Keratinocyte (primary cell): ENCODE results near the gene SPATS2. TPM values are rescaled to one million over a fixed set of nuclear protein-coding genes. Genes with fewer than 3 reads are reported as not detected.
A peak's percentile ranks its signal among the peaks of the same experiment; 100 is the strongest.

Experiments used
- DNase-seq: peaks from one replicate; pipeline ENCODE4 v3.0.0-alpha.2; 2011; ENCODE audit warnings: low read depth, missing footprints, low spot score
- FAIRE-seq: peaks from 2 replicates; lab custom pipeline; 2011; peaks lifted over from hg19 to GRCh38; lab: Jason Lieb, UNC
- H2AFZ ChIP-seq: 2 replicates; pipeline ENCODE4 v1.6.0; 2012; ENCODE audit warnings: low read length, control low read depth, inconsistent platforms; ENCODE audit not compliant: control insufficient read depth
- H3K27ac ChIP-seq: 2 replicates; pipeline ENCODE4 v1.5.1; 2011; ENCODE audit warnings: low read length; ENCODE audit not compliant: control insufficient read depth, insufficient read depth
- H3K27me3 ChIP-seq: 3 replicates; pipeline ENCODE4 v1.6.0; 2011; ENCODE audit warnings: low read length; ENCODE audit not compliant: control insufficient read depth, insufficient read depth; ENCODE audit errors: extremely low read depth
- H3K36me3 ChIP-seq, 2 experiments: 2 replicates in 1 of 2; 3 replicates in 1 of 2; pipeline ENCODE4 v1.5.1; 2011; ENCODE audit warnings: low read length in 2 of 2, mild to moderate bottlenecking in 1 of 2; ENCODE audit not compliant: control insufficient read depth in 2 of 2, insufficient read depth in 2 of 2; ENCODE audit errors: extremely low read depth in 1 of 2
- H3K4me1 ChIP-seq: 3 replicates; pipeline ENCODE4 v1.5.1; 2011; ENCODE audit warnings: low read length; ENCODE audit not compliant: control insufficient read depth, insufficient read depth; ENCODE audit errors: extremely low read depth
- H3K4me2 ChIP-seq: 3 replicates; pipeline ENCODE4 v1.6.0; 2011; ENCODE audit warnings: low read depth, low read length; ENCODE audit not compliant: control insufficient read depth, insufficient read depth; ENCODE audit errors: extremely low read depth
- H3K4me3 ChIP-seq, 3 experiments: fragments of 200-600 bp in 1 of 3; sonication (generic) in 1 of 3; 2 replicates in 2 of 3; 3 replicates in 1 of 3; pipeline ENCODE4 v1.5.1; 2011 to 2016; ENCODE audit warnings: low read length in 3 of 3, mild to moderate bottlenecking in 3 of 3, control low read depth in 2 of 3, inconsistent platforms in 1 of 3, low read depth in 1 of 3, mixed read lengths in 1 of 3, mixed run types in 1 of 3, moderate library complexity in 1 of 3; ENCODE audit not compliant: control insufficient read depth in 2 of 3, insufficient read depth in 2 of 3; ENCODE audit errors: extremely low read depth in 1 of 3
- H3K79me2 ChIP-seq: 2 replicates; pipeline ENCODE4 v1.6.0; 2012; ENCODE audit warnings: low read length; ENCODE audit not compliant: control insufficient read depth, insufficient read depth
- H3K9ac ChIP-seq: 3 replicates; pipeline ENCODE4 v1.6.0; 2011; ENCODE audit warnings: low read length; ENCODE audit not compliant: control insufficient read depth, insufficient read depth; ENCODE audit errors: extremely low read depth
- H3K9me1 ChIP-seq: 3 replicates; pipeline ENCODE4 v1.6.0; 2011; ENCODE audit warnings: low read length; ENCODE audit not compliant: control insufficient read depth, insufficient read depth; ENCODE audit errors: extremely low read depth
- H3K9me3 ChIP-seq: 2 replicates; pipeline ENCODE4 v1.5.1; 2012; ENCODE audit warnings: low read depth, low read length; ENCODE audit not compliant: control insufficient read depth
- H4K20me1 ChIP-seq: 3 replicates; pipeline ENCODE4 v1.6.0; 2011; ENCODE audit warnings: low read length; ENCODE audit not compliant: control insufficient read depth, insufficient read depth; ENCODE audit errors: extremely low read depth
- CTCF ChIP-seq, 3 experiments: IDR thresholded peaks in 1 of 3; conservative IDR thresholded peaks in 1 of 3; optimal IDR thresholded peaks in 1 of 3; 2 replicates in 2 of 3; 3 replicates in 1 of 3; pipeline versions ENCODE3 to v1.5.1; 2011; ENCODE audit warnings: low read length in 3 of 3, mild to moderate bottlenecking in 3 of 3, moderate library complexity in 2 of 3, control low read depth in 1 of 3, inconsistent platforms in 1 of 3; ENCODE audit not compliant: insufficient read depth in 2 of 3; ENCODE audit errors: extremely low read depth in 1 of 3
- EZH2 ChIP-seq: IDR thresholded peaks from one replicate; pipeline ENCODE4 v1.6.1; 2012; ENCODE audit warnings: inconsistent platforms, mild to moderate bottlenecking, low read length, moderate library complexity
- dilution Hi-C: fragments of 300-500 bp; cut with MboI; formaldehyde crosslinking; loops from one replicate; pipeline ENCODE4 v1.7.0; 2020; ENCODE audit warnings: low sequenced_read_pairs; ENCODE audit not compliant: extremely low pct_ligation_motif_present
- polyA plus RNA-seq, 5 experiments: library from polyadenylated mRNA; depleted of rRNA in 3 of 5; stranded (reverse) in 3 of 5; stranded (forward) in 1 of 5; unstranded in 1 of 5; fragments of >200 nt; gene quantifications; 1 replicate in 1 of 5; 2 replicates in 3 of 5; 3 replicates in 1 of 5; pipeline versions ENCODE4 v1.2.1 to v1.2.3, GENCODE V29; 2011 to 2012; ENCODE audit warnings: missing spikeins in 2 of 5, low read depth in 1 of 5, low replicate concordance in 1 of 5

Gene SPATS2
- polyA plus RNA-seq, 1 donor (not counting 4 experiments of a cell fraction or from before 2014, with no cell fraction given) = 47.9 TPM

DNA sequence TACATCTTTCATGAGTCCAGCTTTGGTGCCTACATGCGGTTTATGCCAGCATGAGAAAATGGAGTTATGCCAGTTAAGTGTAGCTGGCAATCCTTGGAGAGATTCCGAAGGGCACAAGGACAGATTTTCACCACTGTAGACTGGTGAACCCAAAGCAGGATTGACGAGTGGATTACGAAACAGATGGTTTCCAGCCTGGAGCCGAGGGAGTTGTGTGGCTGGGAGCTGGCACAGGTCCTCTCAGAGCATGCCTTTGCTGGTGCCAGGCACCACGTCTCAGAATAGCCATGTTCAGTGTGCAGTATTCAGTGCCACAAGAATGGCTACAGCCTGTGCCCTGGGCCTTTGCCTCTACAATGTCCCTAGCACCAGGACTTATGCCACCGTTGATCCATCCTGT, 184.8 kb downstream of the SPATS2 start:
- no peak overlapping the region for H3K27ac ChIP-seq
- H3K4me1 ChIP-seq = peaks cover 28% of the 10 kb centered on the region
- dilution Hi-C loops = no loop called here
- no peak overlapping the region for H2AFZ ChIP-seq
- H3K27me3 ChIP-seq = peaks cover 56% of the 10 kb centered on the region
- DNase-seq (no peak), FAIRE-seq (peak; percentile 23)
- H3K9me3 ChIP-seq = no peaks in the 10 kb centered on the region
- H3K36me3 ChIP-seq = peaks cover 2 to 5% of the 10 kb centered on the region in 2 experiments
- H4K20me1 ChIP-seq = no peaks in the 10 kb centered on the region
- no peak overlapping the region for H3K4me2 ChIP-seq
- H3K79me2 ChIP-seq = no peaks in the 10 kb centered on the region
- TF ChIP-seq CTCF (optimal IDR thresholded peaks at IDR 0.05 in 1 of 3, IDR thresholded peaks at IDR 0.05 in 1 of 3, conservative IDR thresholded peaks at IDR 0.05 in 1 of 3; ENCODE audit: extremely low read depth in 1 of 3, insufficient read depth in 2 of 3, low read length in 3 of 3) = no peak
- TF ChIP-seq EZH2 = no peak
- peaks cover 5% of the 10 kb centered on the region for H3K9me1 ChIP-seq
- no peak overlapping the region for H3K4me3 ChIP-seq
- H3K9ac ChIP-seq = no peak overlapping the region

DNA sequence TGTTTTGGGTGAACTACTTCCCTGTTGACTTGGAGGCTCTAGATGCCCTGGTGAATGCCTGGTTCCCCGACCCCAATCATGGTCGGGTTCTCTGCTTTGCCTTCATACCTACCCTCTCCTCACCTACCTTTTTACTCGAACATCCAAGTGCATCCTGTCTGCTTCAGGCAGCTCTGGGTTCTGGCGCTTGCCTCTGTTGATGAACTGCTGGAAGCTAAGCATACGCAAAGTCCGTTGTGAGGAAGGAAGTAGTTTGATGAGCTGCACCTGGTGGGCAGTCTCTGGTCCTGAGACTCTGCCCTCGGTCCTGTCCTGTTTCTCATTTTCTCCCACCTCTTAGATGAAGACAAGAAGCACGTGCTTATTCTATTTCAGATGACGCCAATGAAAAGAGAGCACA, 185.2 kb downstream of the SPATS2 start:
- TF ChIP-seq EZH2 (peak; percentile 41), CTCF (optimal IDR thresholded peaks at IDR 0.05 in 1 of 3, IDR thresholded peaks at IDR 0.05 in 1 of 3, conservative IDR thresholded peaks at IDR 0.05 in 1 of 3; ENCODE audit: extremely low read depth in 1 of 3, insufficient read depth in 2 of 3, low read length in 3 of 3) (no peak)
- H3K36me3 ChIP-seq = peaks cover 2 to 5% of the 10 kb centered on the region in 2 experiments
- no peak for FAIRE-seq
- dilution Hi-C loops = no loop called here
- peaks cover 54% of the 10 kb centered on the region for H3K27me3 ChIP-seq
- no peak overlapping the region for H3K4me3 ChIP-seq
- H3K4me1 ChIP-seq = peaks cover 24% of the 10 kb centered on the region
- no peak overlapping the region for H3K4me2 ChIP-seq
- no peak for DNase-seq
- H3K9me1 ChIP-seq = peaks cover 2% of the 10 kb centered on the region
- no peak overlapping the region for H3K9ac ChIP-seq
- H3K9me3 ChIP-seq = no peaks in the 10 kb centered on the region
- no peaks in the 10 kb centered on the region for H4K20me1 ChIP-seq
- no peaks in the 10 kb centered on the region for H3K79me2 ChIP-seq
- H3K27ac ChIP-seq = no peak overlapping the region
- no peak overlapping the region for H2AFZ ChIP-seq
